ENCODE data around the gene ATOH8. TPM values are rescaled to one million over a fixed set of nuclear protein-coding genes. Genes with fewer than 3 reads are reported as not detected.

Gene ATOH8
- total RNA-seq = under 1 TPM in 1 of 2 experiments, not detected in 1; 0.10 TPM

GRCh38 chr2:85753525-85754312 lies at the start of gene ATOH8:
Gene ATOH8 (plus strand): TSS chr2:85753991. CDS start chr2:85754190, 199 bp downstream.

Small RNA genes within 50 kb of the gene (microRNA-seq; reads per million reads assigned to microRNA genes)
- gene MIR6071 (ENCODE audit: borderline microRNAs expressed, borderline replicate concordance) = not detected

Other genes with a start within 250 kb of the ATOH8 start
- gene MAT2A, start 214.8 kb upstream of the ATOH8 start, total RNA-seq = 100 to 1,000 TPM; 221 to 243 TPM
- 10 to 100 TPM; 18.1 to 18.4 TPM for gene GGCX, start 192.5 kb upstream of the ATOH8 start, total RNA-seq
- 100 to 1,000 TPM; 123 to 125 TPM for gene VAMP8, start 176.4 kb upstream of the ATOH8 start, total RNA-seq
- gene VAMP5, start 169.6 kb upstream of the ATOH8 start, total RNA-seq = 10 to 100 TPM; 85.3 to 93.9 TPM
- gene RNF181, start 158.2 kb upstream of the ATOH8 start, total RNA-seq = 10 to 100 TPM; 80.7 to 83.6 TPM
- gene TMEM150A, start 151.3 kb upstream of the ATOH8 start, total RNA-seq = 1 to 10 TPM; 4.0 to 6.3 TPM
- 10 to 100 TPM; 50.9 to 52.5 TPM for gene C2orf68, start 141.9 kb upstream of the ATOH8 start, total RNA-seq
- gene USP39, start 137.8 kb upstream of the ATOH8 start, total RNA-seq = 10 to 100 TPM; 63.9 to 65.3 TPM
- gene SFTPB, start 85.8 kb upstream of the ATOH8 start, total RNA-seq = not detected
- 10 to 100 TPM; 26.3 to 26.4 TPM for gene GNLY, start 59.6 kb upstream of the ATOH8 start, total RNA-seq
- 10 to 100 TPM; 67.1 to 69.0 TPM for gene ST3GAL5, start 135.0 kb downstream of the ATOH8 start, total RNA-seq

Measured in activated naive CD4-positive, alpha-beta T cell treated with anti-CD3 and anti-CD28 coated beads, Interleukin-2, amount 10 ng/mL, durations not matched to agents 5 hours and 36 hours (primary cell).